ENCODE measurements around the gene ARHGAP12. TPM values are rescaled to one million over a fixed set of nuclear protein-coding genes. Genes with fewer than 3 reads are reported as not detected.

The ARHGAP12 gene
- polyA plus RNA-seq, 1 donor from 2014 or later: 62.6 TPM

GRCh38 chr10:31820778-31821369, 107.8 kb downstream of the ARHGAP12 start:
- Histone ChIP-seq H3K27me3 (ENCODE audit: insufficient read depth, low read depth, low read length) (no peaks in the 10 kb centered on the region), H2AFZ (ENCODE audit: low read depth, low read length) (no peak overlapping the region), H3K9ac (ENCODE audit: low read length) (no peak overlapping the region), H3F3A (ENCODE audit: insufficient read depth, low read length, poor library complexity, severe bottlenecking) (no peaks in the 10 kb centered on the region), H3K36me3 (ENCODE audit: insufficient read depth, low read length) (peaks cover 4% of the 10 kb centered on the region), H3K9me3 (ENCODE audit: low read length) (no peaks in the 10 kb centered on the region), H4K20me1 (ENCODE audit: insufficient read depth) (no peaks in the 10 kb centered on the region), H3K4me3 (ENCODE audit: low read length) (no peak overlapping the region), H3K9me2 (ENCODE audit: insufficient read depth, low read length) (no peaks in the 10 kb centered on the region), H3K4me2 (ENCODE audit: low read length) (no peak overlapping the region), H3K27ac (ENCODE audit: low read length) (no peak overlapping the region), H3K79me2 (replicated peaks; ENCODE audit: insufficient read depth, low read length) (no peaks in the 10 kb centered on the region)
- TF ChIP-seq REST (IDR thresholded peaks at IDR 0.05; ENCODE audit: borderline replicate concordance) (no peak), SMC3 (conservative IDR thresholded peaks at IDR 0.05; ENCODE audit: poor library complexity) (no peak), CTCF (IDR thresholded peaks at IDR 0.05; ENCODE audit: poor library complexity, severe bottlenecking) (no peak), RAD21 (conservative IDR thresholded peaks at IDR 0.05) (no peak), EZH2 (IDR thresholded peaks at IDR 0.05; ENCODE audit: borderline replicate concordance, insufficient read depth, low read length, poor library complexity, severe bottlenecking) (no peak)

GRCh38 chr10:31820096-31820495, 108.5 kb downstream of the ARHGAP12 start:
- Histone ChIP-seq H3K4me2 (ENCODE audit: low read length) (no peak overlapping the region), H3F3A (ENCODE audit: insufficient read depth, low read length, poor library complexity, severe bottlenecking) (no peaks in the 10 kb centered on the region), H3K9ac (ENCODE audit: low read length) (no peak overlapping the region)

More at GRCh38 chr10:31820096-31820495, 108.5 kb downstream of the ARHGAP12 start:
- TF ChIP-seq MXI1 (conservative IDR thresholded peaks at IDR 0.05; ENCODE audit: poor library complexity, severe bottlenecking) (no peak), RAD21 (conservative IDR thresholded peaks at IDR 0.05) (no peak), EZH2 (IDR thresholded peaks at IDR 0.05; ENCODE audit: borderline replicate concordance, insufficient read depth, low read length, poor library complexity, severe bottlenecking) (no peak), REST (IDR thresholded peaks at IDR 0.05; ENCODE audit: borderline replicate concordance) (no peak), EP300 (conservative IDR thresholded peaks at IDR 0.05; ENCODE audit: poor library complexity, severe bottlenecking) (no peak), SMC3 (conservative IDR thresholded peaks at IDR 0.05; ENCODE audit: poor library complexity) (no peak), POLR2AphosphoS5 (IDR thresholded peaks at IDR 0.05) (no peak), TAF1 (IDR thresholded peaks at IDR 0.05; ENCODE audit: low read depth) (no peak), CTCF (IDR thresholded peaks at IDR 0.05; ENCODE audit: poor library complexity, severe bottlenecking) (no peak)
- Histone ChIP-seq H3K9me3 (ENCODE audit: low read length) (no peaks in the 10 kb centered on the region), H4K20me1 (ENCODE audit: insufficient read depth) (no peaks in the 10 kb centered on the region), H3K79me2 (replicated peaks; ENCODE audit: insufficient read depth, low read length) (no peaks in the 10 kb centered on the region), H3K9me2 (ENCODE audit: insufficient read depth, low read length) (no peaks in the 10 kb centered on the region), H2AFZ (ENCODE audit: low read depth, low read length) (no peak overlapping the region), H3K27ac (ENCODE audit: low read length) (no peak overlapping the region), H3K36me3 (ENCODE audit: insufficient read depth, low read length) (peaks cover 4% of the 10 kb centered on the region), H3K27me3 (ENCODE audit: insufficient read depth, low read depth, low read length) (no peaks in the 10 kb centered on the region), H3K4me3 (ENCODE audit: low read length) (no peak overlapping the region)

Measured in neural cell (in vitro differentiated cells).